PFSK-1 (cell line): ENCODE data around the gene SLIT3.

Experiments
- FOXP2 ChIP-seq: optimal IDR thresholded peaks from 2 replicates; pipeline ENCODE3; 2011; ENCODE audit warnings: borderline replicate concordance, control low read depth, inconsistent platforms; ENCODE audit not compliant: insufficient read depth; ENCODE audit errors: extremely low read length, extremely low read depth
- POLR2AphosphoS5 ChIP-seq: IDR thresholded peaks from 2 replicates; pipeline ENCODE4 v1.6.1; 2012; ENCODE audit warnings: low read depth, mild to moderate bottlenecking, control low read depth, low read length, moderate library complexity
- SIN3A ChIP-seq: IDR thresholded peaks from 2 replicates; pipeline ENCODE4 v1.6.1; 2012; ENCODE audit warnings: mild to moderate bottlenecking, low read length, moderate library complexity, borderline replicate concordance; ENCODE audit not compliant: insufficient read depth
- TAF1 ChIP-seq: IDR thresholded peaks from 2 replicates; pipeline ENCODE4 v1.6.1; 2012; ENCODE audit warnings: low read length, control low read depth, borderline replicate concordance; ENCODE audit not compliant: insufficient read depth
- TF ChIP-seq, protein P1 (sequence below), 2 experiments: IDR thresholded peaks; 2 replicates each; pipeline versions ENCODE4 v1.6.1 to v1.8.0; 2011 to 2012; ENCODE audit warnings: low read depth in 2 of 2, low read length in 2 of 2, control low read depth in 1 of 2, inconsistent platforms in 1 of 2, mild to moderate bottlenecking in 1 of 2, moderate library complexity in 1 of 2; ENCODE audit not compliant: insufficient read depth in 1 of 2

The SLIT3 gene

DNA sequence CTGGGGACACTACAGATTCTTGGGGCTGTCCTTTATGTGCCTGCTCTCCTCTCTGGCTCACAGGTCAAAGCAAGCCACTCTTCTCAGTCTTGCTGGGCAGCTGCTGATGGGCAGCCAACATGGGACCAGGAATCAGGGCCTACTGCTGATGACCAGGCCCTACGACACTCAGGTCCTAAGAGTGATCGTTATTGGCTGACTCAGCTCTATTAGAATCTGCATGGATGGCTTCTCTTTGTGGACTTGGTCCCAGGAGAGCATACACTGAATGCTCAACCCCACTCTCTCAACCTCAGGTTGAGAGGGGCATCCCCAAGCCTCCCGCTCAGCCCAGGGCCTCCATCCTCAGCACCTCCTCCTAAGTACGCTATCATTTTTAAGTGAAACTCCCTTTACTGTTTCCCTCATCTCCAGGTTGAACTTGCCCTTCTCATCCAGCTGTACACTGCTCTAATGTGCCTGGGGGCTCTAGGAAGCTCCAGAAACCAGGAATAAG is 471.0 kb downstream of the SLIT3 start:
- TF ChIP-seq SIN3A (no peak), TAF1 (no peak), FOXP2 (no peak), POLR2AphosphoS5 (no peak)
- TF ChIP-seq, protein P1, sequence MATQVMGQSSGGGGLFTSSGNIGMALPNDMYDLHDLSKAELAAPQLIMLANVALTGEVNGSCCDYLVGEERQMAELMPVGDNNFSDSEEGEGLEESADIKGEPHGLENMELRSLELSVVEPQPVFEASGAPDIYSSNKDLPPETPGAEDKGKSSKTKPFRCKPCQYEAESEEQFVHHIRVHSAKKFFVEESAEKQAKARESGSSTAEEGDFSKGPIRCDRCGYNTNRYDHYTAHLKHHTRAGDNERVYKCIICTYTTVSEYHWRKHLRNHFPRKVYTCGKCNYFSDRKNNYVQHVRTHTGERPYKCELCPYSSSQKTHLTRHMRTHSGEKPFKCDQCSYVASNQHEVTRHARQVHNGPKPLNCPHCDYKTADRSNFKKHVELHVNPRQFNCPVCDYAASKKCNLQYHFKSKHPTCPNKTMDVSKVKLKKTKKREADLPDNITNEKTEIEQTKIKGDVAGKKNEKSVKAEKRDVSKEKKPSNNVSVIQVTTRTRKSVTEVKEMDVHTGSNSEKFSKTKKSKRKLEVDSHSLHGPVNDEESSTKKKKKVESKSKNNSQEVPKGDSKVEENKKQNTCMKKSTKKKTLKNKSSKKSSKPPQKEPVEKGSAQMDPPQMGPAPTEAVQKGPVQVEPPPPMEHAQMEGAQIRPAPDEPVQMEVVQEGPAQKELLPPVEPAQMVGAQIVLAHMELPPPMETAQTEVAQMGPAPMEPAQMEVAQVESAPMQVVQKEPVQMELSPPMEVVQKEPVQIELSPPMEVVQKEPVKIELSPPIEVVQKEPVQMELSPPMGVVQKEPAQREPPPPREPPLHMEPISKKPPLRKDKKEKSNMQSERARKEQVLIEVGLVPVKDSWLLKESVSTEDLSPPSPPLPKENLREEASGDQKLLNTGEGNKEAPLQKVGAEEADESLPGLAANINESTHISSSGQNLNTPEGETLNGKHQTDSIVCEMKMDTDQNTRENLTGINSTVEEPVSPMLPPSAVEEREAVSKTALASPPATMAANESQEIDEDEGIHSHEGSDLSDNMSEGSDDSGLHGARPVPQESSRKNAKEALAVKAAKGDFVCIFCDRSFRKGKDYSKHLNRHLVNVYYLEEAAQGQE (IDR thresholded peaks at IDR 0.05; ENCODE audit: insufficient read depth in 1 of 2, low read depth in 2 of 2, low read length in 2 of 2): no peak

DNA sequence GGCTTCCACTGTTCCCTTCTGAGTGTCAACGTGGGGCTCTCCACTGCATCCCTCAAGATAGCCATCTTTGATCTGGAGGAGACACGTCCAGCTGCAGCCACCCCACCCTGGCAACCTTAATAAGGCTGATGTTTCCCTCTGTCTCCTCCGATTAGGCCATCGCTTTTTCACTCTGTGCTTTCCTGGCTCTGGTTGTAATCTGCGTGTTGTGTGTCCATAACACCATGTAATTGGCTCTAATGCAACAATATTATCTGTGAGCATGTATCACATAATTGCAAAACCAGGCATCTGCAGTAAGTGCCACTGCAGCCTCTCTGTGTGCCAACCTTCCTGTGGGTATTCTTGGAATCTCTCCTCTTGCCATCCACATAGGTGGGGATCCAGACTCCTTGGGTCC is 471.9 kb downstream of the SLIT3 start:
- TF ChIP-seq FOXP2: no peak
- TF ChIP-seq SIN3A: no peak
- no peak for TF ChIP-seq TAF1
- TF ChIP-seq, protein P1 (IDR thresholded peaks at IDR 0.05; ENCODE audit: insufficient read depth in 1 of 2, low read depth in 2 of 2, low read length in 2 of 2): no peak
- no peak for TF ChIP-seq POLR2AphosphoS5

DNA sequence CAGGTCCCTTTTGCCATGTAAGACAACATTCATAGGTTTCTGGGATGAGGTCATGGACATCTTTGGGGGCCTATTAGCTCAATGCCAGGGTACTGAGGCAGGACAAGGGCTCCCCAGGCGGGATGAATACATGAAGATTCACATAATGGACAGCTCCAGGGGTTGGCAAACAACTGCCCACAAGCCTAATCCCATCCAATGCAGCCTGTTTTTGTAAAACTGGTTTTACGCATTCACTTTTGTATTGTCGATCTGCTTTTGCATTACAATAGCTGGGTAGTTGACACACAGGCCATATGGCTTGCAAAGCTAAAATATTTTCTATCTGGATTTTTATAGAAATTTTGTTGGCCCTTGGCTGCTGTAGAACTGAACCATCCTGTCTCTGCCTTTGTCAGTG is 473.3 kb downstream of the SLIT3 start:
- TF ChIP-seq POLR2AphosphoS5 (no peak), FOXP2 (no peak), TAF1 (no peak), SIN3A (no peak)
- TF ChIP-seq, protein P1 (IDR thresholded peaks at IDR 0.05; ENCODE audit: insufficient read depth in 1 of 2, low read depth in 2 of 2, low read length in 2 of 2): no peak

DNA sequence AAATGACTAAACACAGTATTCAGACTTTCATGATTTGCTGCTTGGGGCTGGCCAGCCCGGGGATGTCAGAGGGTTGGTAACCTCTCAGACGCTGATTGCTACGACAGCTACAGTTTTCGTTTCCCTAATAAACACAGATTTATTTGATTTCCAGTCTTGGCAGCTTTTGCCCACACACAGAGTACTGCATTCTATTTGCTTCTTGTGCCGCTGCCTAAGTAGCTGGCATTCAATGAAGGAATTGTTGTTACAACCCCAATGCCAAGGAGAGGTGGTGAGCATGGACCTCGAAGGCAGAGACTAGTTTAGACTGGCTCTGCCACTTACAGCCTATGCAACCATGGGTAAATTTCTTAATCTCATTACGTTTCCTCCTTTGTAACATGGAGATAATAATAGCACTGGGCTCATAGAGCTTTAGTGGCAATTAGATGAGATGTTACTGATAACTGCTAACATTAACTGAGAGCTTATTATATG is 474.7 kb downstream of the SLIT3 start:
- no peak for TF ChIP-seq POLR2AphosphoS5
- no peak for TF ChIP-seq SIN3A
- TF ChIP-seq, protein P1 (IDR thresholded peaks at IDR 0.05; ENCODE audit: insufficient read depth in 1 of 2, low read depth in 2 of 2, low read length in 2 of 2): no peak
- TF ChIP-seq FOXP2: no peak
- no peak for TF ChIP-seq TAF1
